Ishikawa (cell line): ENCODE measurements around the gene KRAS.

Experiments used
- CEBPB ChIP-seq: IDR thresholded peaks from 2 replicates; pipeline ENCODE4 v1.6.1; 2012
- EGR1 ChIP-seq: IDR thresholded peaks from 2 replicates; pipeline ENCODE4 v1.6.1; 2012
- EP300 ChIP-seq: IDR thresholded peaks from 2 replicates; pipeline ENCODE4 v1.6.1; 2012; ENCODE audit warnings: borderline replicate concordance
- FOXM1 ChIP-seq: IDR thresholded peaks from 2 replicates; pipeline ENCODE4 v1.6.1; 2012; ENCODE audit warnings: low read depth, borderline replicate concordance
- MAX ChIP-seq: IDR thresholded peaks from 2 replicates; pipeline ENCODE4 v1.6.1; 2012
- NFIC ChIP-seq: IDR thresholded peaks from 2 replicates; pipeline ENCODE4 v1.6.1; 2012
- RAD21 ChIP-seq: IDR thresholded peaks from 2 replicates; pipeline ENCODE4 v1.6.1; 2012; ENCODE audit warnings: low read depth
- REST ChIP-seq: IDR thresholded peaks from 2 replicates; pipeline ENCODE4 v1.6.1; 2012; ENCODE audit warnings: low read depth, mild to moderate bottlenecking
- TAF1 ChIP-seq: IDR thresholded peaks from 2 replicates; pipeline ENCODE4 v1.6.1; 2012; ENCODE audit warnings: low read depth, mild to moderate bottlenecking
- TCF12 ChIP-seq: IDR thresholded peaks from 2 replicates; pipeline ENCODE4 v1.6.1; 2012; ENCODE audit warnings: low read depth
- TEAD4 ChIP-seq: IDR thresholded peaks from 2 replicates; pipeline ENCODE4 v1.6.1; 2012
- YY1 ChIP-seq: IDR thresholded peaks from 2 replicates; pipeline ENCODE4 v1.6.1; 2012; ENCODE audit warnings: low read depth
- ZBTB7A ChIP-seq: IDR thresholded peaks from 2 replicates; pipeline ENCODE4 v1.6.1; 2012; ENCODE audit warnings: low read depth

- TF ChIP-seq REST (no peak), EGR1 (no peak), TAF1 (no peak), RAD21 (no peak), TCF12 (no peak), MAX (no peak), TEAD4 (no peak), CEBPB (no peak), NFIC (no peak), EP300 (no peak), ZBTB7A (no peak), FOXM1 (no peak), YY1 (no peak)
These were observed 1.0 kb upstream of the KRAS start for GRCh38 chr12:25251769-25252168.
